ENCODE data around the gene TMEM8B.

TMEM8B gene

GRCh38 chr9:35842020-35842745 is 13.2 kb downstream of the TMEM8B start:
- H2BK5ac ChIP-seq (ENCODE audit: low read depth, low read length, poor library complexity): no peak overlapping the region
- H3K4me1 ChIP-seq (ENCODE audit: control insufficient read depth in 1 of 2, insufficient read depth in 2 of 2, low read length in 2 of 2): peaks cover 4 to 10% of the 10 kb centered on the region in 2 experiments
- H4K8ac ChIP-seq (ENCODE audit: low read depth, low read length): no peak overlapping the region
- H3K4ac ChIP-seq (ENCODE audit: low read depth, low read length): no peak overlapping the region
- H3K79me2 ChIP-seq (ENCODE audit: control insufficient read depth, insufficient read depth, low read length, poor library complexity): no peaks in the 10 kb centered on the region
- no peak overlapping the region for H2AFZ ChIP-seq (ENCODE audit: insufficient read depth, low read length, poor library complexity)
- no peak overlapping the region for H3K4me3 ChIP-seq (ENCODE audit: low read depth, low read length)
- H3K36me3 ChIP-seq (ENCODE audit: control insufficient read depth in 1 of 2, insufficient read depth in 2 of 2, low read length in 2 of 2): peaks cover 0 to 5% of the 10 kb centered on the region in 2 experiments
- H3K27ac ChIP-seq (ENCODE audit: low read depth, low read length): no peak overlapping the region
- no peak for DNase-seq
- no peak overlapping the region for H3K4me2 ChIP-seq (ENCODE audit: low read length)
- no peaks in the 10 kb centered on the region for H3K79me1 ChIP-seq (ENCODE audit: low read length)
- no peak overlapping the region for H2BK12ac ChIP-seq (ENCODE audit: low read length)
- H3K27me3 ChIP-seq (ENCODE audit: insufficient read depth, low read length): peaks cover 3% of the 10 kb centered on the region
- no peak overlapping the region for H3K9ac ChIP-seq (ENCODE audit: low read length)
- no peak overlapping the region for H4K12ac ChIP-seq (ENCODE audit: low read depth, low read length)
- H3K23ac ChIP-seq (ENCODE audit: low read length): no peak overlapping the region
- no peak overlapping the region for H2BK120ac ChIP-seq (ENCODE audit: insufficient read depth, low read length, poor library complexity)
- H3K9me3 ChIP-seq (ENCODE audit: insufficient read depth, low read depth, low read length): peaks cover 2% of the 10 kb centered on the region
- H3K18ac ChIP-seq (ENCODE audit: low read length): no peak overlapping the region
- no CpG with 5 or more reads among the region's 17 CpGs for WGBS (ENCODE audit: extremely low coverage, insufficient coverage, insufficient read length)
- no peak overlapping the region for H3K14ac ChIP-seq (ENCODE audit: low read length)
- H4K91ac ChIP-seq (ENCODE audit: low read depth, low read length): no peak overlapping the region
- H2AK5ac ChIP-seq (ENCODE audit: low read length): no peak overlapping the region

- no peak overlapping the region for H2BK5ac ChIP-seq (ENCODE audit: low read depth, low read length, poor library complexity)
- H3K4me3 ChIP-seq (ENCODE audit: low read depth, low read length): no peak overlapping the region
- no peaks in the 10 kb centered on the region for H3K79me2 ChIP-seq (ENCODE audit: control insufficient read depth, insufficient read depth, low read length, poor library complexity)
- H3K18ac ChIP-seq (ENCODE audit: low read length): no peak overlapping the region
- peaks cover 2% of the 10 kb centered on the region for H3K9me3 ChIP-seq (ENCODE audit: insufficient read depth, low read depth, low read length)
- H3K9ac ChIP-seq (ENCODE audit: low read length): no peak overlapping the region
- no peak overlapping the region for H3K4ac ChIP-seq (ENCODE audit: low read depth, low read length)
- no peak overlapping the region for H3K14ac ChIP-seq (ENCODE audit: low read length)
- H3K4me1 ChIP-seq (ENCODE audit: control insufficient read depth in 1 of 2, insufficient read depth in 2 of 2, low read length in 2 of 2): peaks cover 4 to 10% of the 10 kb centered on the region in 2 experiments
- H3K27me3 ChIP-seq (ENCODE audit: insufficient read depth, low read length): peaks cover 3% of the 10 kb centered on the region
- no peak overlapping the region for H2AFZ ChIP-seq (ENCODE audit: insufficient read depth, low read length, poor library complexity)
- no peak overlapping the region for H2BK120ac ChIP-seq (ENCODE audit: insufficient read depth, low read length, poor library complexity)
- no peak overlapping the region for H4K91ac ChIP-seq (ENCODE audit: low read depth, low read length)
- no peaks in the 10 kb centered on the region for H3K79me1 ChIP-seq (ENCODE audit: low read length)
- H2BK12ac ChIP-seq (ENCODE audit: low read length): no peak overlapping the region
- no peak overlapping the region for H3K4me2 ChIP-seq (ENCODE audit: low read length)
- H2AK5ac ChIP-seq (ENCODE audit: low read length): no peak overlapping the region
- no peak overlapping the region for H4K8ac ChIP-seq (ENCODE audit: low read depth, low read length)
- H3K23ac ChIP-seq (ENCODE audit: low read length): no peak overlapping the region
- no peak overlapping the region for H4K12ac ChIP-seq (ENCODE audit: low read depth, low read length)
- DNase-seq: no peak
- no peak overlapping the region for H3K27ac ChIP-seq (ENCODE audit: low read depth, low read length)
- peaks cover 0 to 5% of the 10 kb centered on the region in 2 experiments for H3K36me3 ChIP-seq (ENCODE audit: control insufficient read depth in 1 of 2, insufficient read depth in 2 of 2, low read length in 2 of 2)
- WGBS (ENCODE audit: extremely low coverage, insufficient coverage, insufficient read length): no CpG with 5 or more reads among the region's 3 CpGs
Measured at GRCh38 chr9:35842795-35843194, 13.8 kb downstream of the TMEM8B start.

GRCh38 chr9:35844628-35845270 is 15.7 kb downstream of the TMEM8B start:
- Histone ChIP-seq H3K9me3 (ENCODE audit: insufficient read depth, low read depth, low read length) (peaks cover 2% of the 10 kb centered on the region), H2AK5ac (ENCODE audit: low read length) (no peak overlapping the region), H4K8ac (ENCODE audit: low read depth, low read length) (no peak overlapping the region), H4K12ac (ENCODE audit: low read depth, low read length) (no peak overlapping the region), H3K4me3 (ENCODE audit: low read depth, low read length) (no peak overlapping the region), H3K14ac (ENCODE audit: low read length) (no peak overlapping the region), H3K4ac (ENCODE audit: low read depth, low read length) (no peak overlapping the region), H3K4me2 (ENCODE audit: low read length) (no peak overlapping the region), H3K79me1 (ENCODE audit: low read length) (no peaks in the 10 kb centered on the region), H3K23ac (ENCODE audit: low read length) (no peak overlapping the region), H3K18ac (ENCODE audit: low read length) (no peak overlapping the region), H2BK12ac (ENCODE audit: low read length) (no peak overlapping the region), H3K4me1 (ENCODE audit: control insufficient read depth in 1 of 2, insufficient read depth in 2 of 2, low read length in 2 of 2) (peaks cover 4 to 10% of the 10 kb centered on the region in 2 experiments), H2BK5ac (ENCODE audit: low read depth, low read length, poor library complexity) (no peak overlapping the region), H3K36me3 (ENCODE audit: control insufficient read depth in 1 of 2, insufficient read depth in 2 of 2, low read length in 2 of 2) (peaks cover 0 to 5% of the 10 kb centered on the region in 2 experiments), H2BK120ac (ENCODE audit: insufficient read depth, low read length, poor library complexity) (no peak overlapping the region), H2AFZ (ENCODE audit: insufficient read depth, low read length, poor library complexity) (no peak overlapping the region), H4K91ac (ENCODE audit: low read depth, low read length) (no peak overlapping the region), H3K27me3 (ENCODE audit: insufficient read depth, low read length) (peaks cover 3% of the 10 kb centered on the region), H3K9ac (ENCODE audit: low read length) (no peak overlapping the region), H3K79me2 (ENCODE audit: control insufficient read depth, insufficient read depth, low read length, poor library complexity) (no peaks in the 10 kb centered on the region), H3K27ac (ENCODE audit: low read depth, low read length) (no peak overlapping the region)
- peak; percentile 22 to 39 for DNase-seq
- no CpG with 5 or more reads among the region's 7 CpGs for WGBS (ENCODE audit: extremely low coverage, insufficient coverage, insufficient read length)

GRCh38 chr9:35845824-35846771 is 17.1 kb downstream of the TMEM8B start:
- Histone ChIP-seq H3K9ac (ENCODE audit: low read length) (no peak overlapping the region), H4K8ac (ENCODE audit: low read depth, low read length) (no peak overlapping the region), H2AFZ (ENCODE audit: insufficient read depth, low read length, poor library complexity) (no peak overlapping the region), H3K14ac (ENCODE audit: low read length) (no peak overlapping the region), H2BK5ac (ENCODE audit: low read depth, low read length, poor library complexity) (no peak overlapping the region), H3K4me3 (ENCODE audit: low read depth, low read length) (peak overlapping the region; percentile 32), H3K79me1 (ENCODE audit: low read length) (no peaks in the 10 kb centered on the region), H3K27ac (ENCODE audit: low read depth, low read length) (no peak overlapping the region), H3K79me2 (ENCODE audit: control insufficient read depth, insufficient read depth, low read length, poor library complexity) (no peaks in the 10 kb centered on the region), H3K9me3 (ENCODE audit: insufficient read depth, low read depth, low read length) (peaks cover 2% of the 10 kb centered on the region), H3K4ac (ENCODE audit: low read depth, low read length) (no peak overlapping the region), H2BK120ac (ENCODE audit: insufficient read depth, low read length, poor library complexity) (no peak overlapping the region), H3K18ac (ENCODE audit: low read length) (no peak overlapping the region), H2AK5ac (ENCODE audit: low read length) (no peak overlapping the region), H4K91ac (ENCODE audit: low read depth, low read length) (no peak overlapping the region), H3K36me3 (ENCODE audit: control insufficient read depth in 1 of 2, insufficient read depth in 2 of 2, low read length in 2 of 2) (peaks cover 0 to 5% of the 10 kb centered on the region in 2 experiments), H3K4me1 (ENCODE audit: control insufficient read depth in 1 of 2, insufficient read depth in 2 of 2, low read length in 2 of 2) (peaks cover 4 to 10% of the 10 kb centered on the region in 2 experiments), H3K27me3 (ENCODE audit: insufficient read depth, low read length) (peaks cover 3% of the 10 kb centered on the region), H3K23ac (ENCODE audit: low read length) (no peak overlapping the region), H4K12ac (ENCODE audit: low read depth, low read length) (no peak overlapping the region), H3K4me2 (ENCODE audit: low read length) (peak overlapping the region; percentile 56), H2BK12ac (ENCODE audit: low read length) (no peak overlapping the region)
- DNase-seq: peak in 1 of 2 donors; percentile 26
- no CpG with 5 or more reads among the region's 53 CpGs for WGBS (ENCODE audit: extremely low coverage, insufficient coverage, insufficient read length)

All from trophoblast cell (in vitro differentiated cells and primary cell).